Smooth muscle cell (in vitro differentiated cells): Measurements from ENCODE around the gene FBXL16. TPM values are rescaled to one million over a fixed set of nuclear protein-coding genes. Genes with fewer than 3 reads are reported as not detected.
A peak's percentile ranks its signal among the peaks of the same experiment; 100 is the strongest.
"Not testable (repeated sequence)": the region's sequence is repeated elsewhere in the genome, so short reads cannot be mapped to it uniquely, and the experiment has no call there.

Experiments
- DNase-seq: peaks from one replicate; lab custom pipeline; 2025; ENCODE audit not compliant: unreplicated experiment; lab: John Stamatoyannopoulos, UW
- H2AFZ ChIP-seq: fragments of 200-600 bp; sonication (generic); 2 replicates; pipeline ENCODE4 v1.6.0; 2016; ENCODE audit warnings: antibody characterized with exemption, low read depth, mild to moderate bottlenecking
- H3F3A ChIP-seq: fragments of 200-600 bp; sonication (generic); 2 replicates; pipeline ENCODE4 v1.6.0; 2017; ENCODE audit warnings: antibody characterized with exemption, low read depth
- H3K27ac ChIP-seq: fragments of 200-600 bp; sonication (generic); 2 replicates; pipeline ENCODE4 v1.5.1; 2016; ENCODE audit warnings: low read depth, mild to moderate bottlenecking
- H3K27me3 ChIP-seq: fragments of 200-600 bp; sonication (generic); 2 replicates; pipeline ENCODE4 v1.6.1; 2016; ENCODE audit warnings: low read depth, mild to moderate bottlenecking
- H3K36me3 ChIP-seq: fragments of 200-600 bp; sonication (generic); 2 replicates; pipeline ENCODE4 v1.5.1; 2016; ENCODE audit warnings: low read depth
- H3K4me1 ChIP-seq: fragments of 200-600 bp; sonication (generic); 2 replicates; pipeline ENCODE4 v1.5.1; 2016; ENCODE audit warnings: low read depth
- H3K4me2 ChIP-seq: fragments of 200-600 bp; sonication (generic); 2 replicates; pipeline ENCODE4 v1.6.0; 2016; ENCODE audit warnings: mild to moderate bottlenecking
- H3K4me3 ChIP-seq: fragments of 200-600 bp; sonication (generic); 2 replicates; pipeline ENCODE4 v1.5.1; 2016; ENCODE audit warnings: mild to moderate bottlenecking
- H3K79me2 ChIP-seq: fragments of 200-600 bp; sonication (generic); 2 replicates; pipeline ENCODE4 v1.6.0; 2016; ENCODE audit warnings: low read depth, mild to moderate bottlenecking
- H3K9ac ChIP-seq: fragments of 200-600 bp; sonication (generic); 2 replicates; pipeline ENCODE4 v1.6.0; 2016; ENCODE audit warnings: low read depth
- H3K9me3 ChIP-seq: fragments of 200-600 bp; sonication (generic); replicated peaks from 2 replicates; pipeline ENCODE4 v1.5.1; 2016; ENCODE audit warnings: low read depth
- H4K20me1 ChIP-seq: fragments of 200-600 bp; sonication (generic); 2 replicates; pipeline ENCODE4 v1.6.0; 2016; ENCODE audit warnings: low read depth
- WGBS: methylation state at CpG from one replicate; pipeline ENCODE4 v1.1.7; 2016; ENCODE audit warnings: low lambda C conversion rate; 5-methylcytosine and 5-hydroxymethylcytosine counted together
- polyA plus RNA-seq: library from polyadenylated mRNA; unstranded; fragments of >200 nt; fragmentation: Nextera tagmentation; extraction: Ambion mirVana; gene quantifications from 2 replicates; pipeline ENCODE4 v1.2.1, GENCODE V29; 2016
- total RNA-seq: library from RNA; depleted of rRNA; stranded (reverse); fragments of >200 nt; gene quantifications from 2 replicates; pipeline ENCODE4 v1.2.3, GENCODE V29; 2014
- TF ChIP-seq, protein P1 (sequence below): fragments of 200-600 bp; sonication (generic); IDR thresholded peaks from 2 replicates; pipeline ENCODE4 v1.5.1; 2017; ENCODE audit warnings: borderline replicate concordance, mild to moderate bottlenecking, antibody characterized with exemption; ENCODE audit not compliant: insufficient read depth, poor library complexity, severe bottlenecking

The FBXL16 gene
- total and polyA plus RNA-seq, 2 experiments from 2014 or later, result 0.17 to 0.76 TPM

DNA sequence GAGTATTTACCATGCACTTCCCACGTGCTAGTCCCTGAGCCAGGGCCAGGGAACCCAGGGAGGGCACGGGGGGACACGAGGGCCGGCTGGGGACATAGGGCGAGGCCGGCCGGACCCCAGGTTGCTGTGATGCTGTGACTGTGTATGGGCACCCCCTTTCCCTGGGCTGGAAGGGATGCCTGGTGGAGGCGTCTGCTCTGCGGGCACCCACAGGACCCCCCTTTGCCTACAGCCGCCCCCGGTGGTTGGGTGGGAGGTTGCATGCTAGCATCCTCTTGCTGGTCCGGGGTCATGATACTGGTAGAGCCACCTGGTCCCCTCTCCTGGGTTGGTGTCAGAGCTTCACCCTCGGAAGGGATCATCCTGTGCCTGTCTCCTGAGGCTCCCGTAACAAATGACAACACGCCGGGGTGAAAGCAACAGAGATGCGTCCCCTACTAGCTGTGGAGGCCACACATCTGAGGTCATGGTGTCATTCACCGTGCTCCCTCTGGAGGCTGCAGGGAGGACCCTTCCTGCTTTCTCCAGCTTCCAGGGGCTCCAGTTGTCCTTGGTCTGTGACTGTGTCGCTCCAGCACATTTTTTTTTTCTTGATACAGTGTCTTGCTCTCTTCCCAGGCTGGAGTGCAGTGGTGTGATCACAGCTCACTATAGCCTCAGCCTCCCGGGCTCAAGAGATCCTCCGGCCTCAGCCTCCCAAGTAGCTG is 38.3 kb upstream of the FBXL16 start:
- Histone ChIP-seq H3K9ac (no peak overlapping the region), H3K4me2 (no peak overlapping the region), H4K20me1 (no peaks in the 10 kb centered on the region), H3K79me2 (no peaks in the 10 kb centered on the region), H3K4me3 (no peak overlapping the region), H3K36me3 (no peaks in the 10 kb centered on the region), H3K27ac (no peak overlapping the region), H3F3A (no peaks in the 10 kb centered on the region), H3K9me3 (no peaks in the 10 kb centered on the region), H3K4me1 (peaks cover 5% of the 10 kb centered on the region), H3K27me3 (no peaks in the 10 kb centered on the region), H2AFZ (no peak overlapping the region)
- 91% methylated on average over 21 of the region's 21 CpGs for WGBS
- TF ChIP-seq, protein P1, sequence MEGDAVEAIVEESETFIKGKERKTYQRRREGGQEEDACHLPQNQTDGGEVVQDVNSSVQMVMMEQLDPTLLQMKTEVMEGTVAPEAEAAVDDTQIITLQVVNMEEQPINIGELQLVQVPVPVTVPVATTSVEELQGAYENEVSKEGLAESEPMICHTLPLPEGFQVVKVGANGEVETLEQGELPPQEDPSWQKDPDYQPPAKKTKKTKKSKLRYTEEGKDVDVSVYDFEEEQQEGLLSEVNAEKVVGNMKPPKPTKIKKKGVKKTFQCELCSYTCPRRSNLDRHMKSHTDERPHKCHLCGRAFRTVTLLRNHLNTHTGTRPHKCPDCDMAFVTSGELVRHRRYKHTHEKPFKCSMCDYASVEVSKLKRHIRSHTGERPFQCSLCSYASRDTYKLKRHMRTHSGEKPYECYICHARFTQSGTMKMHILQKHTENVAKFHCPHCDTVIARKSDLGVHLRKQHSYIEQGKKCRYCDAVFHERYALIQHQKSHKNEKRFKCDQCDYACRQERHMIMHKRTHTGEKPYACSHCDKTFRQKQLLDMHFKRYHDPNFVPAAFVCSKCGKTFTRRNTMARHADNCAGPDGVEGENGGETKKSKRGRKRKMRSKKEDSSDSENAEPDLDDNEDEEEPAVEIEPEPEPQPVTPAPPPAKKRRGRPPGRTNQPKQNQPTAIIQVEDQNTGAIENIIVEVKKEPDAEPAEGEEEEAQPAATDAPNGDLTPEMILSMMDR, result peak; percentile 16
- DNase-seq, result no peak

DNA sequence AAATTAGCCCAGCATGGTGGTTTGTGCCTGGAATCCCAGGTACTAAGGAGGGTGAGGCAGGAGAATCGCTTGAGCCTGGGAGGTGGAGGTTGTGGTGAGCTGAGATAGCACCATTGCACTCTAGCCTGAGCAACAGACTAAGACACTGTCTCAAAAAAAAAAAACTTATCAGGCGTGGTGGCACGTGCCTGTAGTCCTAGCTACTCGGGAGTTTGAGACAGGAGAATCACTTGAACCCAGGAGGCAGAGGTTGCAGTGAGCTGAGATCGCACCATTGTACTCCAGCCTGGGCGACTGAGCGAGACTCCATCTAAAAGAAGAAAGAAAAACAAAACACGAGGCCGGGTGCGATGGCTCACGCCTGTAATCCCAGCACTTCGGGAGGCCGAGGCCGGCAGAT is 37.3 kb upstream of the FBXL16 start:
- not testable (repeated sequence) for H4K20me1 ChIP-seq, H3K36me3 ChIP-seq, H2AFZ ChIP-seq, H3K79me2 ChIP-seq, H3K9me3 ChIP-seq, H3K27ac ChIP-seq, H3K4me2 ChIP-seq, H3K27me3 ChIP-seq, DNase-seq, H3K4me1 ChIP-seq, H3K4me3 ChIP-seq, H3K9ac ChIP-seq, H3F3A ChIP-seq
- WGBS, result 94% methylated on average over 14 of the region's 14 CpGs

DNA sequence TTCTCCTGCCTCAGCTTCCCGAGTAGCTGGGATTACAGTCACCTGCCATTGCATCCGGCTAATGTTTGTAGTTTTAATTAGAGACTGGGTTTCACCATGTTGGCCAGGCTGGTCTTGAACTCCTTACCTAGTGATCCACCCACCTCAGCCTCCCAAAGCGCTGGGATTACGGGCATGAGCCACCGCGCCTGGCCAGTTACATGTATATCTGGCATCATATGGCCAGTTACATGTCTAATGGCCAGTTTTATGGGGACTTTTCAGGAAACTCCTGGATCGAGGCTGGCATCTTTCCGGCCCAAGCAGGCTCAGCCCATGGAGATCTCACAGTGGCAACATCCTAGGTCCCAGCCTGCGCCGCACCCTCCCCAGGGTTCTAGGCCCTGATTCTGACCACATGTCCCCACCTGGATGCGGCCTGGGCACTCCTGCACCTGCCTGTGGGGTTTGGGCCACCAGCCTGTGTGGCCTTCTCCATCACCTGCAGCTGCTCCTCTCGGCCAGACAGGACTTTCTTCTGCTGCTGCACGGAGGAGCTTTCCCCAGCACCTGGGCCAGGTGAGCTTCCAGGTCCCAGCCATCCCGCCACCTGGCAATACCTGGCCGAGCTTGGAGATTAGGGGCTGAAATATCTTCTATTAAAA is 36.5 kb upstream of the FBXL16 start:
- Histone ChIP-seq H3F3A (no peaks in the 10 kb centered on the region), H3K27ac (no peak overlapping the region), H3K27me3 (no peaks in the 10 kb centered on the region), H3K4me2 (no peak overlapping the region), H3K79me2 (no peaks in the 10 kb centered on the region), H2AFZ (no peak overlapping the region), H3K9ac (no peak overlapping the region), H3K4me1 (peaks cover 5% of the 10 kb centered on the region), H4K20me1 (no peaks in the 10 kb centered on the region), H3K4me3 (no peak overlapping the region), H3K9me3 (no peaks in the 10 kb centered on the region), H3K36me3 (no peaks in the 10 kb centered on the region)
- TF ChIP-seq, protein P1, result no peak
- no peak for DNase-seq
- 98% methylated on average over 15 of the region's 15 CpGs for WGBS

DNA sequence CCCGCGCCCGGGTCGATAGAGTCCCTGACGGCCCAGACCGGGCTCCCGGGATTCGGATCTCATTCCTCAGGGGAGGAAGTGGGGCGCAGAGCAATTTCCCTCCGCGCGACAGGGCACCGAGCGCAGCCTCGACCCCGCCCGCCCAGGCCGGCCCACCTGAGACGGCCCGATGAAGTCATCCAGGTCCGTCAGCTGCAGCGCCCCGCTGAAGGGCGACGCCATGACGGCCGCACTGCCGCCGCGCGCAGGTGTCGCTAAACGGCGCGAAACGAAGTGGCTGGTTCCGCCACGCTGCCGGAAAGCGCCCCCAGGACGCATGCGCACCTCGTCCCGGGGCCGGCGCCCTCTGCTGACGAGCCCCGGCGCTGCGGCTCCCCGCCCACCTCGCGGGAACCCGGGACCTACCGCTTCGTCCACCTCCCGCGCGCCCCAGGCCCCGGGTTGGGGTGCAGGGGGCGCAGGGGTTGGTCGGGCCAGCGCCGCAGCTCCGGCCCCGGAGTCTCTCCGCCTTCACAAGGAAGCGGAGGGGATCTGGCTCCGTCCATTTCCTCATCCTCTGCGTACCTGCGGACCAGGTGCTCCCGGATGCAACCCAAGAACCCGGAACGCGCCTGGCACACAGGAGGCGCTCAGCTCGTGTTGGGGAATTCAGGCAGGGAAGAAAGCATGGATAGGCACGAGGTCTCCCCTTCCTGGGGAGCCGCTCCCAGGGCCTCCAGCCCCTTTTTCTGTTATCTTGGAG is 35.3 kb upstream of the FBXL16 start, which contains the start of gene CIAO3:
Gene CIAO3 (minus strand): TSS at position 234 of the 742 bp plus-strand sequence. CDS start 12 bp downstream, at position 222.
- Histone ChIP-seq H3K4me3 (peak within 1 kb of the TSS; percentile 95), H3K9me3 (no peaks in the 10 kb centered on the region), H3K9ac (peak within 1 kb of the TSS; percentile 91), H3K4me1 (peaks cover 5% of the 10 kb centered on the region), H2AFZ (peak within 1 kb of the TSS; percentile 99), H3K27ac (peak within 1 kb of the TSS; percentile 44), H4K20me1 (no peaks in the 10 kb centered on the region), H3K27me3 (no peaks in the 10 kb centered on the region), H3K79me2 (no peaks in the 10 kb centered on the region), H3K4me2 (peak within 1 kb of the TSS; percentile 99), H3K36me3 (no peaks in the 10 kb centered on the region), H3F3A (no peaks in the 10 kb centered on the region)
- DNase-seq, result peak; percentile 75
- TF ChIP-seq, protein P1, result peak; percentile 86
- WGBS, result 1% methylated on average over 71 of the region's 79 CpGs
